GM10266 (cell line): ENCODE measurements around the gene RAN.
"Not testable (repeated sequence)": the region's sequence is repeated elsewhere in the genome, so short reads cannot be mapped to it uniquely, and the experiment has no call there.

Source experiments
- DNase-seq: peaks from one replicate; pipeline ENCODE4 v3.0.0; 2012; ENCODE audit errors: extremely low spot score
- CTCF ChIP-seq: IDR thresholded peaks from 2 replicates; pipeline ENCODE4 v1.5.1; 2012; ENCODE audit warnings: mild to moderate bottlenecking, low read depth; ENCODE audit not compliant: control insufficient read depth, insufficient read depth; ENCODE audit errors: missing control alignments

RAN gene

GRCh38 chr12:130856088-130856487 is 15.8 kb upstream of the RAN start:
- no peak for TF ChIP-seq CTCF
- no peak for DNase-seq

DNA sequence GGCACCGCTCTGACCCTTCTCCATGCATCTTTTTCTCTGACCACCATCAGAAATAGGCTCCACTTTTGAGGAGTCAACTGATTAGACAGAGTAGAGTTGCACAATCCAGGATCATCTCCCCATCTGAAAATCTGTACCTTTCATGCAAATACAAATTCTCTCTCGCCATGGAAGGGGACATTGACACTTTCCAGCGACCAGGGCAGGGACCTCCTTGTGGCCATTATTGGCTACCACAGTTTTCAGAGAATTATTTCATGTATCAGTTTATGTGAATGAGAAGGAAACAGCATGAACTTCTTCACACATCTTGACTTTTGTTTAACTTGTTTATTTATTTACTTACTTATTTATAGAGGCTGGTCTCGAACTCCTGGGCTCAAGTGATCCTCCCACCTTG is 13.8 kb upstream of the RAN start:
- DNase-seq, result no peak
- TF ChIP-seq CTCF, result no peak

- DNase-seq, result no peak
These were observed 12.7 kb upstream of the RAN start for GRCh38 chr12:130859161-130859560.

DNA sequence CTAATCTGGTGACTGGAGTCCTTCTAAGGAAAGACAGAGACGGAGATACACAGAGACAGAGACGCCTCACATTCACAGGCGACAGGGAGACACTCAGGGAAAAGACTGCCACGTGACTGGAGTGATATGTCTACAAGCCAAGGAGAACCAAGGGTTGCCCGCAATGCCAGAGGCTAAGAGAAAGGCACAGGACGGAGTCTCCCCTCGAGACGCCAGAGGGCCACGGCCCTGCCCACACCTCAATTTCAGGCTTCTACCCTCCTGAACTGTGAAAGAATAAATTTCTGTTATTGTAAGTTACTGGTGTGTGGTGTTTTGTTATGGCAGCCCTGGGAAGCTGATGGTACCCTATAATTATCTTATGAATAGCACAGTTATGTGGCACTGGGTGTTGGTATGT is 11.6 kb upstream of the RAN start:
- TF ChIP-seq CTCF, result no peak
- DNase-seq, result no peak

More at GRCh38 chr12:130859161-130859560, 12.7 kb upstream of the RAN start:
- no peak for TF ChIP-seq CTCF

DNA sequence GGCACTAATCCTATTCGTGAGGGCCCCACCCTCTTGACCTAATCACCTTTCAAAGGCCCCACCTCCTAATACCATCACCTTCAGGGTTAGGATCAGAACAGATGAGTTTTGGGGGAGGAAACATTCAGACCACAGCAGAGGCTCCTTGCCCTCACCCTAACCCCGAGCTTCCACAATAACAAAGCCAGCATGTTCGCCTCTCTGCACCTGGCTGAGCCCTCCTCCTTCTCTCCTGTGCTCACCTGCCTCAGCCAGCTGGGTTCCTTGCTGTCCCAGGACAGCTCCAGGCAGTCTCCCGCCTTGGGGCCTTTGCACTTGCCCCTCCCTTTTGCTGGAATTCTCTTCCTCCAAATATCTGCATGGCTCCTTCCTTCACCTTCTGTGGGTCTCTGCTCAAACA is 9.7 kb upstream of the RAN start:
- no peak for TF ChIP-seq CTCF
- DNase-seq, result no peak

- DNase-seq, result not testable (repeated sequence)
These were observed 9.1 kb upstream of the RAN start for GRCh38 chr12:130862771-130863170.

DNA sequence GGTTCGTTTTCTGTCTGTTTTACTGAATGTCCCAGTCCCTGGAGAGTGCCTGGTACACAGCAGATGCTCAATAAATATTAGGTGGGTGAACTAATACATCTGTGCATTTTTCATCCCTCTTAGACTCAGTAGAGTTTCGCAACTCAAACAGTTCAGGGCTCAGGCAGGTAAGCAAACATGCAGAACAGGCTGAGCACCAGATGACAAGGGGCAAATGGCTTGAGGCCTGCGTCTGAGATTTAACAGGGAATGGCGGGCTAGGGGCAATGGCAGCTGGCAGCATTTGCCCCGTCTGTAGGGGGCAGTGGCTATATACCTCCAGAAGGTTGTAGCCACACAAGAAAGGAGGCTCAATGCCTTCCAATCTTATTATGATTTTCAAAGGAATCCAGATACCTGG is 8.6 kb upstream of the RAN start:
- no peak for TF ChIP-seq CTCF
- no peak for DNase-seq

- no peak for TF ChIP-seq CTCF
- no peak for DNase-seq
These were observed 3.5 kb upstream of the RAN start for GRCh38 chr12:130868412-130868811.
